ENCODE results near the gene BCR. TPM values are rescaled to one million over a fixed set of nuclear protein-coding genes. Genes with fewer than 3 reads are reported as not detected.

BCR gene
- total RNA-seq, 1 donor from 2014 or later, result 118 TPM

DNA sequence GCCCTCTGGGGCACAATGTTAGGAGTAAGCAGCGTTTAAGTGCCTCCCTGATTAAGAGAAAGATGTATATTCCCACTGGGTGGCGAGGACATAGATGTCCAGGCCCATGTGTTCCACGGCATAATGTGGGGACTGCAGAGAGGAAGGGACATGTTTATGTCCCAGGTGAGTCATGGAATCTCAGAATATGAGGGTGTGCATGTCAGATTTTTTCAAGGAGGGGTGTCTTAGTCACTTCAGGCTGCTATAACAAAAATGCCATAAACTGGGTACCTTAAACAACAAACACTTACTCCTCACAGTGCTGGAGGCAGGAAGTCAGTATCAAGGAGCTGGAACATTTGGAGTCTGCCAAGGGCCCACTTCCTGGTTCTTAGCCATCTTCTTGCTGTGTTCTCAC lies 55.1 kb downstream of the BCR start:
- Histone ChIP-seq H3K4me3 (ENCODE audit: low read depth, low read length) (no peak overlapping the region), H3K27me3 (ENCODE audit: control insufficient read depth, insufficient read depth, low read length) (no peaks in the 10 kb centered on the region), H3K36me3 (ENCODE audit: control insufficient read depth, insufficient read depth, low read length) (peaks cover 3% of the 10 kb centered on the region)
- TF ChIP-seq CTCF (IDR thresholded peaks at IDR 0.05; ENCODE audit: insufficient read depth, low read length, severe bottlenecking), result no peak
- DNase-seq (ENCODE audit: low read depth) (no peak), FAIRE-seq (no peak)

- Histone ChIP-seq H3K36me3 (ENCODE audit: control insufficient read depth, insufficient read depth, low read length) (peaks cover 3% of the 10 kb centered on the region), H3K27me3 (ENCODE audit: control insufficient read depth, insufficient read depth, low read length) (no peaks in the 10 kb centered on the region), H3K4me3 (ENCODE audit: low read depth, low read length) (no peak overlapping the region)
- TF ChIP-seq CTCF (IDR thresholded peaks at IDR 0.05; ENCODE audit: insufficient read depth, low read length, severe bottlenecking), result no peak
- no peak for FAIRE-seq
- no peak for DNase-seq (ENCODE audit: low read depth)
Measured at GRCh38 chr22:23236026-23236425, 55.7 kb downstream of the BCR start.

GRCh38 chr22:23236440-23237184 lies 56.3 kb downstream of the BCR start:
- Histone ChIP-seq H3K36me3 (ENCODE audit: control insufficient read depth, insufficient read depth, low read length) (peaks cover 3% of the 10 kb centered on the region), H3K27me3 (ENCODE audit: control insufficient read depth, insufficient read depth, low read length) (no peaks in the 10 kb centered on the region), H3K4me3 (ENCODE audit: low read depth, low read length) (no peak overlapping the region)
- no peak for TF ChIP-seq CTCF (IDR thresholded peaks at IDR 0.05; ENCODE audit: insufficient read depth, low read length, severe bottlenecking)
- FAIRE-seq (no peak), DNase-seq (ENCODE audit: low read depth) (no peak)

- H3K36me3 ChIP-seq (ENCODE audit: control insufficient read depth, insufficient read depth, low read length), result peaks cover 3% of the 10 kb centered on the region
- no peak for TF ChIP-seq CTCF (IDR thresholded peaks at IDR 0.05; ENCODE audit: insufficient read depth, low read length, severe bottlenecking)
- H3K27me3 ChIP-seq (ENCODE audit: control insufficient read depth, insufficient read depth, low read length), result no peaks in the 10 kb centered on the region
- no peak for FAIRE-seq
- no peak overlapping the region for H3K4me3 ChIP-seq (ENCODE audit: low read depth, low read length)
- DNase-seq (ENCODE audit: low read depth), result no peak
Measured at GRCh38 chr22:23237201-23237798, 57.0 kb downstream of the BCR start.

GRCh38 chr22:23237841-23238240 lies 57.5 kb downstream of the BCR start:
- no peak for TF ChIP-seq CTCF (IDR thresholded peaks at IDR 0.05; ENCODE audit: insufficient read depth, low read length, severe bottlenecking)
- no peak for DNase-seq (ENCODE audit: low read depth)
- Histone ChIP-seq H3K36me3 (ENCODE audit: control insufficient read depth, insufficient read depth, low read length) (peaks cover 3% of the 10 kb centered on the region), H3K4me3 (ENCODE audit: low read depth, low read length) (no peak overlapping the region), H3K27me3 (ENCODE audit: control insufficient read depth, insufficient read depth, low read length) (no peaks in the 10 kb centered on the region)
- no peak for FAIRE-seq
